GM20431 (cell line): ENCODE results near the gene TMC4.
"Not testable (repeated sequence)": the region's sequence is repeated elsewhere in the genome, so short reads cannot be mapped to it uniquely, and the experiment has no call there.

Experiments used
- in situ Hi-C: fragments of 300-500 bp; cut with MseI, MboI; formaldehyde crosslinking; loops from one replicate; pipeline ENCODE4 v1.15.0; 2020; ENCODE audit warnings: low sequenced_read_pairs; ENCODE audit not compliant: unreplicated experiment

Gene TMC4

GRCh38 chr19:54204767-54205468 is 32.0 kb upstream of the TMC4 start:
- in situ Hi-C loops: no loop called here

GRCh38 chr19:54203151-54203611 is 30.2 kb upstream of the TMC4 start:
- in situ Hi-C loops: no loop called here

GRCh38 chr19:54201980-54202379 is 29.0 kb upstream of the TMC4 start:
- in situ Hi-C loops: no loop called here

DNA sequence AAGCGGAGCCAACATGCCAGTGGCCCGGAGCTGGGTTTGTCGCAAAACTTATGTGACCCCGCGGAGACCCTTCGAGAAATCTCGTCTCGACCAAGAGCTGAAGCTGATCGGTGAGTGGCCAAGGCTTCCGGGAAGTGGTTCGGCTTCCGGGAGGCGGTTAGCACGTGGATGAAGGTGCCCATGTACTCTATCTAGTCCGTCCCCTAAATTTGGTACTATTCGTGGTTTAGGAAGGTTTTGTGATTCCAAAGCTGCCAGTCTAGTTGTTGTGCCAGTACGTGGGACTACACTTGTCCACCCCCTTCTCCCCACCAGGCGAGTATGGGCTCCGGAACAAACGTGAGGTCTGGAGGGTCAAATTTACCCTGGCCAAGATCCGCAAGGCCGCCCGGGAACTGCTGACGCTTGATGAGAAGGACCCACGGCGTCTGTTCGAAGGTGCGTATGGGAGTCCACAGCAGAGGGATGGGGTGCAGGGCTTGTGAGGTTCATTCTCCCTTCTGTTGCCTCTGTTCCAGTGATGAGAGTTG is 28.3 kb upstream of the TMC4 start:
- in situ Hi-C loops: no loop called here

DNA sequence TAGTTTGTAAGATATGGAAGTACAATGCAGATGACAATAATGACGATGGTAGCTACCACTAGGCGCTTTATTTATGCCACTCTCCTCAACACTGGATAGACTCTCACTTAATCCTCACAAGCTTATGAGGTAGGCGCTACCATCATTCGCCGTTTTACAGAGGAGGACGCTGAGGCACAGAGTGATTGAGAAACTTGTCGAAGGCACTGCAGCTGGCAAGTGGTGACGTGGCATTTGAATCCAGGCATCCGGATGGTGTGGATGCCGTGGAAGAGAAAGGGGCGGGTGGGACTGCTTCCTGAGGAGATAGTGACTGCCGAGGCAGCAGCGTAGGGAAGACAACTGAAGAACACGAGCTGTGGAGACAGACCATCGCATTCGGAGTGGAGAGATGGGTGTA is 26.4 kb upstream of the TMC4 start:
- in situ Hi-C loops: no loop called here

DNA sequence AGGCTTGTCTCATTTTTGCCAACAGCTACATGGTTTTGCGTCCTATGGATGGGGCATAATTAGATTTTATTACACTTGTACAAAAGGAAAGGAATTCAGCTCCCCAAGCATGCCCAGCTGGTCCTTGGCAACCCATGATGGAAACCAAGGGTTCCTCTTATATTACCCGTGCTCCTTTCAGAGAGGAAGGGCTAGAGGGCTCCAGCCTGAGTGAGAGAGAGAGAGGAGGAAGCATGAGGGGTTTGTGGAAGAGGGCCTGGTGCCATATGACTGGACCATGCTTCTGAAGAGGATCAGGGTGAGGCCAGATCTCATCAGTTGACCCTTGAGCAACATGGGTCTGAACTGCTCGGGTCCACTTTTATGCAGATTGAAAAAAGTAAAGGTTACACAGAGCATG is 24.2 kb upstream of the TMC4 start:
- in situ Hi-C loops: no loop called here

DNA sequence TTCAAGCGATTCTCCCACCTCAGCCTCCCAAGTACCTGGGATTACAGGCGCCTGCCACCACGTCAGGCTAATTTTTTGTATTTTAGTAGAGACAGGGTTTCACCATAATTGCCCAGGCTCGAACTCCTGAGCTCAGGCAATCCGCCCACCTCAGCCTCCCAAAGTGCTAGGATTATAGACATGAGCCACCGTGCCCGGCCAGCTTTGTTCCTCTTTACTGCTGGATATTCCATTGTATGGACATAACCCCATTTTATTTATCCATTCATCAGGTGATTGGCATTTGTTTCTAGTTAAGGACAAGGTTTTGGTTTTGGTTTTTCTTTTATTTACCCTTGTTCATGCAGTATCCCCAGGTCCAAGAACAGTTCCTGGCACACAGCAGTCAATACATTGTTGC is 23.6 kb upstream of the TMC4 start:
- in situ Hi-C loops: no loop called here

- in situ Hi-C loops: not testable (repeated sequence)
These were observed 21.5 kb upstream of the TMC4 start for GRCh38 chr19:54194463-54194862.

DNA sequence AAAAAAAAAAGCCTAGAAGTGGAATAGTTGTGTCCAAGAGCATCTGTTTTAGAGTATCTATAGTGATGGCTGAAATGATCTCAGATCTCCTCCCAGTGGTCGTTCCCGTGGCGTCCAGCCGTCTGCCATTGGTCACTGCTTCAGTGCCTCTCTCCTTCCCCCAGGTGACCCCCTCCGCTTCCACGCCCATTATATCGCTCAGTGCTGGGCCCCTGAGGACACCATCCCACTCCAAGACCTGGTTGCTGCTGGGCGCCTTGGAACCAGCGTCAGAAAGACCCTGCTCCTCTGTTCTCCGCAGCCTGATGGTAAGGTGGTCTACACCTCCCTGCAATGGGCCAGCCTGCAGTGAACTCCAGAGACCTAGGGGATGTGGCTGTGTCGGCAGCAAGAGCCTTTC is 20.1 kb upstream of the TMC4 start:
- in situ Hi-C loops: no loop called here

GRCh38 chr19:54191811-54192453 is 19.0 kb upstream of the TMC4 start:
- in situ Hi-C loops: no loop called here

DNA sequence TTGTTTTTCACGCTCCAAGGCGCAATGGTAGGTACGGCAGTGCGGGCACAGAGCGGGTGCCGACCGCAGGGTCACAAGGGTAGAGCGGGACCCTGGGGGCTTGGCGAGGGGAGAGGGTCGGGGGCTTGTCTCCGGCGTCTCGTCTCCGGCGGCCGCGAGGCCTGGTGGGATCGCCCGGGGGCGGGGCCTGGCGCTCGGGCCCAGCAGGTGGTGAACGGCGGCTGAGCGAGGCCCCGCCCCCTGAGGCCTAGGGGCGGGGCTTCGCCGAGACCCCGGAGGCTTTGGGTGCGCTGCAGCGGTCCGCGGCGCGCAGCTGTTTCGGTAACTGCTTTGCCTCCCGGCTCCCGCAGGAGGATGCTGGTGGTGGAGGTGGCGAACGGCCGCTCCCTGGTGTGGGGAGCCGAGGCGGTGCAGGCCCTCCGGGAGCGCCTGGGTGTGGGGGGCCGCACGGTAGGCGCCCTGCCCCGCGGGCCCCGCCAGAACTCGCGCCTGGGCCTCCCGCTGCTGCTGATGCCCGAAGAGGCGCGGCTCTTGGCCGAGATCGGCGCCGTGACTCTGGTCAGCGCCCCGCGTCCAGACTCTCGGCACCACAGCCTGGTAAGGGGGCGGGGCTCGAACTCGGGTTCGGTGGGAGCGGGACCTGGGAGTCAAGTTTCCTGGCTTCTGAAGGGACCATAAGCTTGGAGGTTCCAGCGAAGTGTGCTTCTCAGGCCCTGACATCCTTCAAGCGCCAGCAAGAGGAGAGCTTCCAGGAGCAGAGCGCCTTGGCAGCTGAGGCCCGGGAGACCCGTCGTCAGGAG is 18.3 kb upstream of the TMC4 start, which contains the start of gene TSEN34:
Gene TSEN34 (plus strand): TSS at position 298 of the 800 bp plus-strand sequence. CDS start 57 bp downstream, at position 355.
- in situ Hi-C loops: no loop called here

GRCh38 chr19:54190503-54191010 is 17.6 kb upstream of the TMC4 start:
- in situ Hi-C loops: no loop called here

DNA sequence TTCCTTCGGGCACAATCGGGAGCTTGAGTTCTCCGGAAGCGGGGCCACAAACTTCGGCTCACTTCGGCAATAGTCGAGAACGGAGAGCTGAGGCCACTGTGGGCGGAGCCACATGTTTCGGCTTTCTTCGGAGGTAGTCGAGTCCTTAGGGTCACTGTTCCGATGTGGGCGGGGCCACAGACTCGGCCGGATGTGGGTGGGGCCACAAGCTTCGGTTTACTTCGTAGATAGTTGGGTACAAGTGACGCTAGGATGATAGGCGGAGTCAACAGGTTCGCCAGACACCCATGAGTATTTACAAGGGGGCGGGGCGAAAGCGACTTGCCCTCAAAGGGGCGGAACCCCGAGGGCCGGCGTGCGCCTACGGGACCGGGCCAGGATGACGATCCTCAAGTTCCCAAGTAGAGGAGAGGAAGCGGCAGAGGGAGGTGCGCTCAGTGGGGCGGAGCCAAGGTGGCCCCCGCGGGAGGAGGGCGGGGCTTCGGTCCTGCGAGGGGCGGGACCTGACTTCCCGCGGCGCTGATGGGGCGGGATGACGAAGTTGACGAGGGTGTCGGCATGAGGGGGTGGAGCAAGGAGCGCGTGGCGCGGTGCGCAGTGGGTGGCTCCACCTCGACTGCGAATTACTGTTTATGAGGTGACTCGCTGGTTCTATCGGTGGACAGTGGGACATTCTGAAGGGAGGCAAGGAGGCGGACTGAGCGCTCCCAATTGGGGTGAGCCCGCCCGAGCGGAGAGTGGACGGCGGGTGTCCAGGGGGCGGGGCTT is 17.0 kb upstream of the TMC4 start:
- in situ Hi-C loops: no loop called here

DNA sequence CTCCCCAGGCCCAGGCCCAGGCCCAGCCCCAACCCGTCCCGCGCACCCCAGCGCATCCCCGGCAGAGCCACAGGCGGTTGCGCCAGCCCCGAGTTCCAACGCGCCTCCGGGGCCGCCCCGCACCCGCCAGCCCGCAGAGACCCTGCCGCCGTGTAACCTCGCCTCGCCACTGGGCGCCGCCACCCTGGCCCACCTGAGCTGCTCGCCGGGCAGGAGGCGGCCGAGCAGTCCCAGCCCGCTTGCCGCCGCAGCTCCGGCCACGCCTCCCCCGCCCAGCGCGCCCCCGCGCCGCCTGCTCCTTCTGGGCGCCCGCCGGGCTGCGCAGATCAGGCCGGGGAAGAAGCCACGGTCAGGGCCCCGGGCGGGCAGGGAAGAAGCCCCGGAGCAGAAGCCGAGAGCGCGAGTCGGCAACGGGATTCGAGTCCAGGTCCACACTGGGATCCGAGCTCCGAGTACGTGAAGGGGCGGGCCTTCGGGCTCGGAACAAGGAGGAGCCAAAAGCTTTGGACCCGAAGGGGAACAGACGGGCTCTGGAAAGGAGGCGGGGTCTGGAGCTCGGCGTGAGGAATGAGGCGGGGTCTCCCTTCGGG is 16.3 kb upstream of the TMC4 start, which contains the start of gene MBOAT7:
Gene MBOAT7 (minus strand): TSS at position 436 of the 590 bp plus-strand sequence. CDS start 1,072 bp downstream, outside the sequence.
- in situ Hi-C loops: no loop called here

DNA sequence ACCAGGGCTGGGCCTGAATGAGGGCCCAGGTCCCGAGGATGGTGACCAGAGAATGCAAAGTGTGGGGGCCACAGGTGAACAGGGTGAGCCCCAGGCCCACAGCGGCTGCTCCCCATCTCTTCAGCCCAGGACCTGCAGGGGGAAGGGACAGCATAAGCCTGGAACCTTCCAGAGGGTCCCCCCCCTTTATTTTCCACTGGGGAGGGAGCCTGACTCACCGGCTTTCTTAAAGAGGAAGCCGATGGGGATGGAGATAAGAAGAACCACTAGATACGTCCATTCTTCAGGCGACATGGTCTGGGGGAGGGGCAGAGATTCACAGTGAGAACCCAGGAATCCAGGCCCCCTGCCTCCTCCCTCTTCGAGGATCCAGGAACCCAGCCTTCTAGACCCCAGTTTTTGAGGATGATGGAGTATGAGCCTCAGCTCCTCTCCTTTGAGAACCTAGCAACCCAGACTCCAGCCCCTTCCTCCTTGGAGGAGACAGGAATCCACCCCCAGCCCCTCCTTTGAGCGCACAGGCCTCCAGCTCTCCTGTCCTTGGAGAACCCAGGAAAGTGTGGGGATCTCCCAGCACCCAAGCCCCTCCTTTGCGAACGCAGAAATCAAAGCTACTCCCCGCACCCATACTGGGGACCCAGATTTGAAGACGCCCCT is 15.4 kb upstream of the TMC4 start:
- in situ Hi-C loops: no loop called here

GRCh38 chr19:54186934-54187381 is 14.0 kb upstream of the TMC4 start:
- in situ Hi-C loops: no loop called here

- in situ Hi-C loops: no loop called here
These were observed 13.4 kb upstream of the TMC4 start for GRCh38 chr19:54186351-54186750.

DNA sequence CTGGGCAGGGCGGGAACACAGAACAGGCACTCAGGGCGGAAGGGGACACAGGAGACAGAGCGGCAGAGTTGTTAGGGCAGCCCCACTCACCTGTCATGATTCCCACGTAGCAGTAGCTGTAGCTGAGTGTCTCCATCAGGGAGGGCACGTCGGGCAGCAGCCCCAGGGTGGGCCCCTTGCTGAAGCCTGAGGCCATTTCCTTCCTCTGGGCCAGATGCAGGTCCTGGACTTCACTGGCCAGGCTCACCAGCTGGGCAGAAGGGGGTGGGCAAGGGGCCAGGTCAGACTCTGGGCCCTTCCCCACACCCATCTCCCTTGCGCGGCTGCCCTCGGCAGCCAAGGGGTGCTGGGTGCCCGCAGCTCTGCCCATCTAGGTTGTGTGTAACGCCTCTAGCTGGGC is 10.5 kb upstream of the TMC4 start:
- in situ Hi-C loops: no loop called here

- in situ Hi-C loops: not testable (repeated sequence)
These were observed 8.9 kb upstream of the TMC4 start for GRCh38 chr19:54181894-54182293.
